HUES64 (cell line): ENCODE data around the gene ANO10.

Source experiments
- H3K27ac ChIP-seq: 2 replicates; pipeline ENCODE4 v1.7.0; 2013; ENCODE audit warnings: low read depth, low read length, inconsistent platforms
- H3K27me3 ChIP-seq: 2 replicates; pipeline ENCODE4 v1.6.1; 2013; ENCODE audit warnings: mild to moderate bottlenecking, low read length; ENCODE audit not compliant: insufficient read depth
- H3K36me3 ChIP-seq: 2 replicates; pipeline ENCODE4 v1.6.1; 2013; ENCODE audit warnings: mild to moderate bottlenecking, low read length; ENCODE audit not compliant: insufficient read depth
- H3K4me1 ChIP-seq: 2 replicates; pipeline ENCODE4 v1.6.1; 2013; ENCODE audit warnings: mild to moderate bottlenecking, low read length, moderate library complexity; ENCODE audit not compliant: insufficient read depth
- H3K4me3 ChIP-seq: 2 replicates; pipeline ENCODE4 v1.5.1; 2013; ENCODE audit warnings: mild to moderate bottlenecking, low read length, moderate library complexity
- H3K9ac ChIP-seq: 2 replicates; pipeline ENCODE4 v1.6.1; 2013; ENCODE audit warnings: mild to moderate bottlenecking, low read depth, low read length
- H3K9me3 ChIP-seq: 2 replicates; pipeline ENCODE4 v1.6.1; 2013; ENCODE audit warnings: low read depth, low read length; ENCODE audit not compliant: insufficient read depth
- WGBS: fragments of 150-250, 120-280 bp; methylation state at CpG from one replicate; pipeline ENCODE4 v1.1.7; 2013; ENCODE audit warnings: missing lambda C conversion rate; 5-methylcytosine and 5-hydroxymethylcytosine counted together

The ANO10 gene

DNA sequence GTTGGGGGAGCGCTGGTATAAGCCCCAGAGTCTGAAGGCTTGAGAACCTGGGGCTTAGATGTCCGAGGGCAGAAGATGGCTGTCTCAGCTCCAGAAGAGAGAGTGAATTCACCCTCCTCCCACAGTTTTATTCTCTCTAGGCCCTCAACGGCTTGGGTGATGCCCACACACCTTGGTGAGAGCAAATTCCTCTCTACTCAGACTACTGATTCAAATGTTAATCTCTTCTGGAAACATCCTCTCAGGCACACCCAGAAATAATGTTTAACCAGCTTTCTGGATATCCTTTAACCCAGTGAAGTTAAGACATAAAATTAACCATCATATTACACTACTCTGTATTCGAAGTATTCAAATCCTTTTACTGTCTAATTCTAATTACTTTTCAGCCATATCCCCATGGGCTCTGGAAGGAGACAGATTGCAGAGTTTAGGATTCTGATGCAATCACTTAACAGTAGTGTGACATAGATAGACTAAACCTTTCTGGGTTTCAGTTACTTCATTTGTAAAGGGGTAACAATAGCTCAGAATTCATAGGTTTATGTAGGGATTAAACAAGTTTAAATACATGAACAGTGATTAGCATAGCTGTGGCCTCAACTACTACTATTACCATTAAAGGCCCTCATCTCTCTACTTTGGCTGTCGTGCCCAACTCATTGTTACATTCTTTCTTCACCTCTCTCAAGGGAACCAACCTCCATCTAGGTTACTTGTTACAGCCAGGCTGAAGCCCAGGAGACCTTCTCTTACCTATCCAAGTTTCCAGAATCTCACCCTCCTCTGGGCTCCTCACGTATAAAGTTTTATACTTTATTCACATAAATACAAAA, 25.7 kb upstream of the ANO10 start:
- Histone ChIP-seq H3K27ac (no peak overlapping the region), H3K36me3 (no peaks in the 10 kb centered on the region), H3K27me3 (no peaks in the 10 kb centered on the region), H3K4me3 (no peak overlapping the region), H3K9me3 (no peaks in the 10 kb centered on the region), H3K9ac (no peak overlapping the region), H3K4me1 (peaks cover 18% of the 10 kb centered on the region)
- WGBS = 77% methylated on average over 6 of the region's 6 CpGs

- Histone ChIP-seq H3K9ac (no peak overlapping the region), H3K4me1 (peaks cover 13% of the 10 kb centered on the region), H3K27me3 (no peaks in the 10 kb centered on the region), H3K9me3 (no peaks in the 10 kb centered on the region), H3K4me3 (no peak overlapping the region), H3K27ac (no peak overlapping the region), H3K36me3 (no peaks in the 10 kb centered on the region)
- WGBS = 65% methylated on average over 2 of the region's 2 CpGs
These were observed 22.6 kb upstream of the ANO10 start for GRCh38 chr3:43644443-43644842.

GRCh38 chr3:43641306-43642114, 19.7 kb upstream of the ANO10 start:
- no peaks in the 10 kb centered on the region; the same call in 1 of the 2 replicates for H3K4me1 ChIP-seq
- no peaks in the 10 kb centered on the region for H3K36me3 ChIP-seq
- WGBS = 95% methylated on average over 4 of the region's 4 CpGs
- H3K9ac ChIP-seq = no peak overlapping the region
- H3K9me3 ChIP-seq = no peaks in the 10 kb centered on the region
- no peak overlapping the region for H3K27ac ChIP-seq
- H3K4me3 ChIP-seq = no peak overlapping the region
- H3K27me3 ChIP-seq = no peaks in the 10 kb centered on the region

GRCh38 chr3:43640681-43641080, 18.9 kb upstream of the ANO10 start:
- no peaks in the 10 kb centered on the region; the same call in 1 of the 2 replicates for H3K4me1 ChIP-seq
- no peak overlapping the region for H3K9ac ChIP-seq
- no peaks in the 10 kb centered on the region for H3K9me3 ChIP-seq
- no peak overlapping the region for H3K4me3 ChIP-seq
- whole genome bisulfite sequencing = 95% methylated on average over 3 of the region's 3 CpGs
- H3K36me3 ChIP-seq = no peaks in the 10 kb centered on the region
- no peak overlapping the region for H3K27ac ChIP-seq
- no peaks in the 10 kb centered on the region for H3K27me3 ChIP-seq

- H3K36me3 ChIP-seq = no peaks in the 10 kb centered on the region
- H3K27ac ChIP-seq = no peak overlapping the region
- no peaks in the 10 kb centered on the region for H3K27me3 ChIP-seq
- no peaks in the 10 kb centered on the region; the same call in 1 of the 2 replicates for H3K4me1 ChIP-seq
- no peak overlapping the region for H3K9ac ChIP-seq
- H3K9me3 ChIP-seq = no peaks in the 10 kb centered on the region
- WGBS = 81% methylated on average over 8 of the region's 9 CpGs
- H3K4me3 ChIP-seq = no peak overlapping the region
These were observed 17.0 kb upstream of the ANO10 start for GRCh38 chr3:43638594-43639447.

GRCh38 chr3:43637702-43638101, 15.9 kb upstream of the ANO10 start:
- Histone ChIP-seq H3K4me1 (no peaks in the 10 kb centered on the region; the same call in 1 of the 2 replicates), H3K9ac (no peak overlapping the region), H3K36me3 (no peaks in the 10 kb centered on the region), H3K27ac (no peak overlapping the region), H3K4me3 (no peak overlapping the region), H3K9me3 (no peaks in the 10 kb centered on the region), H3K27me3 (no peaks in the 10 kb centered on the region)
- no CpG with 5 or more reads among the region's 3 CpGs for WGBS

- Histone ChIP-seq H3K36me3 (no peaks in the 10 kb centered on the region), H3K9me3 (no peaks in the 10 kb centered on the region), H3K9ac (no peak overlapping the region), H3K4me1 (no peaks in the 10 kb centered on the region), H3K4me3 (no peak overlapping the region), H3K27ac (no peak overlapping the region), H3K27me3 (no peaks in the 10 kb centered on the region)
- 80% methylated on average over 3 of the region's 7 CpGs for WGBS
These were observed 11.2 kb upstream of the ANO10 start for GRCh38 chr3:43632986-43633385.

DNA sequence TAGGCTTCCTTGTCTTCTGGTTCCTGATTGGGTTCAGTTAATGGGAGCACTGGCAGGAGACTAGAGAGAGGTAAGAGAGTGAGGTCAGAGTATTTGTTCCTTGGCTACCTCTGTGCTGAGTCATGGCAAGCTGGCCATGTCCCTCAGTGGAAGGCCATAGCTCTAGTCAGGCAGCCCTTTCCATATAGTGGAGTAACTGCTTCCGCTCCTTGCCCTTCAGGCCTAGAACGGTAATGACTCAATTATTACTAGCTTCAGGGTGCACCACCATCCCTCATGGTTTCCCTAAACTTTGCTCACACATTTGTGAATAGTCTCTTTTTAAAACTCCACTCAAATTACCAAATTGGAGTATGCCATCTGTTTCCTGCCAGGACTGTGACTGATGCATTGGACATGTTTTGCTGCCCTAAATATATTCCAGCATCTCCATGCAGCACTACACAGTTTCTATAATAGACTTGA, 10.5 kb upstream of the ANO10 start:
- H3K36me3 ChIP-seq = no peaks in the 10 kb centered on the region
- H3K27ac ChIP-seq = no peak overlapping the region
- 90% methylated on average over 2 of the region's 2 CpGs for WGBS
- H3K4me3 ChIP-seq = no peak overlapping the region
- H3K27me3 ChIP-seq = no peaks in the 10 kb centered on the region
- no peak overlapping the region for H3K9ac ChIP-seq
- H3K9me3 ChIP-seq = no peaks in the 10 kb centered on the region
- H3K4me1 ChIP-seq = no peaks in the 10 kb centered on the region

GRCh38 chr3:43629741-43630140, 7.9 kb upstream of the ANO10 start:
- Histone ChIP-seq H3K9ac (no peak overlapping the region), H3K27me3 (no peaks in the 10 kb centered on the region), H3K27ac (no peak overlapping the region), H3K9me3 (no peaks in the 10 kb centered on the region), H3K36me3 (no peaks in the 10 kb centered on the region), H3K4me3 (no peak overlapping the region), H3K4me1 (no peaks in the 10 kb centered on the region)
- WGBS = 89% methylated on average over 1 of the region's 1 CpG

DNA sequence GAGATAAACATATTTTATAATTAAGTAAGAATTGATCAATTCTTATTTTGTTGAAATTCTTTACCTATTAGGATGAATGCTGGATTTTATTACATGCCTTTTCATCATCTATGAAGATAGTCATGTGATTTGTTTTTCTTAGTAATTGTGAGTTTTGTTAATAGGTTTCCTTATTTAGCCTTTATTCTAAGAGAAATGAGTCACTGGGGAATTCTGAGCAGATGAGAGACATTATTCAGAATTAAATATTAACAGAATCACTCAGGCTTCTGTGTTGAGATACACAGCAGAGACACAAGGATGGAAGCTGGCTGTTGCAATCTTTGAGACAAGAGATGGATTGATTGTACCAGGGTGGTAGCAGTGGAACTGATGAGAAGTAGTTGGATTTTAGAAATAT, 7.4 kb upstream of the ANO10 start:
- Histone ChIP-seq H3K4me1 (no peaks in the 10 kb centered on the region), H3K36me3 (no peaks in the 10 kb centered on the region), H3K9me3 (no peaks in the 10 kb centered on the region), H3K27me3 (no peaks in the 10 kb centered on the region), H3K27ac (no peak overlapping the region), H3K4me3 (no peak overlapping the region), H3K9ac (no peak overlapping the region)

DNA sequence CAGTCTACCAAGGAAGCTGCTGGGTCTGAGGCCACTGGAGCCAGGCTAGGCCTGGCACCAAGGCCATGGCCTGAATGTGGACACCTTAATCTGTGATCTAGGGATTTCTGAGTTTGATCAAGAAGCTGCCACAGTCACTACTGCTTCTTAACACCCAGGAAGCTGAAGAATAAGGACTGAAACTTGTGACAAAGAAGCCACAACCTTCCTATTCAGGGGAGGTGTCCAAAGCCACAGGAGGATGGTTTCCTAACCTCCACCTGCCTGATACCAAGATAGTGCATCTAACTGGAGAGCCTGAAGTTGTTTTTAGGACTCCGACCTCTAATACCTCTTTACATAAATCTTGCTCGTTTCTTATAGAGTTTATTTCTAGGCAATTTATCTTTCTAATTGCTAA, 5.5 kb upstream of the ANO10 start:
- Histone ChIP-seq H3K27ac (no peak overlapping the region), H3K9me3 (no peaks in the 10 kb centered on the region), H3K4me3 (no peak overlapping the region)

More for the DNA sequence above, 5.5 kb upstream of the ANO10 start:
- no peaks in the 10 kb centered on the region for H3K27me3 ChIP-seq
- H3K9ac ChIP-seq = no peak overlapping the region
- H3K4me1 ChIP-seq = no peaks in the 10 kb centered on the region
- H3K36me3 ChIP-seq = no peaks in the 10 kb centered on the region
- WGBS = no CpG with 5 or more reads among the region's 2 CpGs
